ENCODE data around the gene SERTAD3.
"Not testable (repeated sequence)": the region's sequence is repeated elsewhere in the genome, so short reads cannot be mapped to it uniquely, and the experiment has no call there.

The SERTAD3 gene

GRCh38 chr19:40457048-40457447 lies 12.9 kb upstream of the SERTAD3 start:
- no peak for TF ChIP-seq CTCF (conservative IDR thresholded peaks at IDR 0.05; ENCODE audit: low read depth, low read length)
- no peak overlapping the region for H3K4me3 ChIP-seq (ENCODE audit: low read length)
- no peak for DNase-seq (ENCODE audit: low read depth)

GRCh38 chr19:40453943-40454342 lies 9.8 kb upstream of the SERTAD3 start:
- not testable (repeated sequence) for DNase-seq (ENCODE audit: low read depth); H3K4me3 ChIP-seq (ENCODE audit: low read length)

- no peak overlapping the region for H3K4me3 ChIP-seq (ENCODE audit: low read length)
- no peak for DNase-seq (ENCODE audit: low read depth)
- no peak for TF ChIP-seq CTCF (conservative IDR thresholded peaks at IDR 0.05; ENCODE audit: low read depth, low read length)
These were observed 9.1 kb upstream of the SERTAD3 start for GRCh38 chr19:40453151-40453735.

GRCh38 chr19:40452016-40452415 lies 7.9 kb upstream of the SERTAD3 start:
- no peak overlapping the region for H3K4me3 ChIP-seq (ENCODE audit: low read length)
- TF ChIP-seq CTCF (conservative IDR thresholded peaks at IDR 0.05; ENCODE audit: low read depth, low read length): no peak
- DNase-seq (ENCODE audit: low read depth): no peak

DNA sequence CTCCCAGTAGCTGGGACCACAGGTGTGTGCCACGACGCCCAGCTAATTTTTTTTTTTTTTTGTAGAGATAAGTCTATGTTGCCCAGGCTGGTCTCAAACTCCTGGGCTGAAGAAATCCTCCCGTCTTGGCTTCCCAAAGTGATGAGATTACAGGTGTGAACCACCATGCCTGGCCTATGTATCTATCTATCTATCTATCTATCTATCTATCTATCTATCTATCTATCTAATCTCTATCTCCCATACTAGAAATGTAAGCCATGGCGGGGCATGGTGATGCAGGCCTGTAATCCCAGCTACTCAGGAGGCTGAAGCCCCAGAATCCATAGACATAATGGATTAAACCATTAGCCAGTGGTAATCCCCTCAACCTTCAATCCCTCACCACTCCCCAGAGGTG lies 6.5 kb upstream of the SERTAD3 start:
- no peak overlapping the region for H3K4me3 ChIP-seq (ENCODE audit: low read length)
- no peak for TF ChIP-seq CTCF (conservative IDR thresholded peaks at IDR 0.05; ENCODE audit: low read depth, low read length)
- DNase-seq (ENCODE audit: low read depth): no peak

- no peak overlapping the region for H3K4me3 ChIP-seq (ENCODE audit: low read length)
- DNase-seq (ENCODE audit: low read depth): no peak
- no peak for TF ChIP-seq CTCF (conservative IDR thresholded peaks at IDR 0.05; ENCODE audit: low read depth, low read length)
These were observed 5.4 kb upstream of the SERTAD3 start for GRCh38 chr19:40449506-40449905.

- no peak for DNase-seq (ENCODE audit: low read depth)
- TF ChIP-seq CTCF (conservative IDR thresholded peaks at IDR 0.05; ENCODE audit: low read depth, low read length): no peak
- H3K4me3 ChIP-seq (ENCODE audit: low read length): no peak overlapping the region
These were observed 2.2 kb upstream of the SERTAD3 start for GRCh38 chr19:40446263-40446784.

All from retinal pigment epithelial cell (primary cell).